ENCODE results near the gene CROCC. TPM values are rescaled to one million over a fixed set of nuclear protein-coding genes. Genes with fewer than 3 reads are reported as not detected.

The CROCC gene
- polyA plus RNA-seq, 1 donor (not counting 4 experiments of a cell fraction or from before 2014, with no cell fraction given): 8.2 TPM

- TF ChIP-seq CTCF (optimal IDR thresholded peaks at IDR 0.05 in 1 of 3, IDR thresholded peaks at IDR 0.05 in 1 of 3, conservative IDR thresholded peaks at IDR 0.05 in 1 of 3; ENCODE audit: extremely low read depth in 1 of 3, insufficient read depth in 2 of 3, low read length in 3 of 3) (no peak), EZH2 (IDR thresholded peaks at IDR 0.05; ENCODE audit: low read length) (no peak)
- Histone ChIP-seq H3K4me3 (ENCODE audit: control insufficient read depth in 2 of 3, extremely low read depth in 1 of 3, insufficient read depth in 2 of 3, low read depth in 1 of 3, low read length in 3 of 3) (no peak overlapping the region), H3K9me3 (ENCODE audit: control insufficient read depth, low read depth, low read length) (no peaks in the 10 kb centered on the region), H3K27ac (ENCODE audit: control insufficient read depth, insufficient read depth, low read length) (no peak overlapping the region), H3K4me1 (ENCODE audit: control insufficient read depth, extremely low read depth, insufficient read depth, low read length) (peaks cover 10% of the 10 kb centered on the region), H3K9ac (ENCODE audit: control insufficient read depth, extremely low read depth, insufficient read depth, low read length) (no peak overlapping the region), H3K36me3 (ENCODE audit: control insufficient read depth in 2 of 2, extremely low read depth in 1 of 2, insufficient read depth in 2 of 2, low read length in 2 of 2) (peaks cover 13 to 38% of the 10 kb centered on the region in 2 experiments), H4K20me1 (ENCODE audit: control insufficient read depth, extremely low read depth, insufficient read depth, low read length) (no peaks in the 10 kb centered on the region), H3K79me2 (ENCODE audit: control insufficient read depth, insufficient read depth, low read length) (no peaks in the 10 kb centered on the region), H3K9me1 (ENCODE audit: control insufficient read depth, extremely low read depth, insufficient read depth, low read length) (no peaks in the 10 kb centered on the region), H3K27me3 (ENCODE audit: control insufficient read depth, extremely low read depth, insufficient read depth, low read length) (no peaks in the 10 kb centered on the region), H2AFZ (ENCODE audit: control insufficient read depth, low read length) (no peak overlapping the region), H3K4me2 (ENCODE audit: control insufficient read depth, extremely low read depth, insufficient read depth, low read depth, low read length) (no peak overlapping the region)
- FAIRE-seq: no peak
- no peak for DNase-seq (ENCODE audit: low read depth, low spot score)
- dilution Hi-C loops (cut with MboI; ENCODE audit: extremely low pct_ligation_motif_present, low sequenced_read_pairs): no loop called here
Observed at GRCh38 chr1:16996845-16997244, 75.1 kb downstream of the CROCC start.

- Histone ChIP-seq H3K4me3 (ENCODE audit: control insufficient read depth in 2 of 3, extremely low read depth in 1 of 3, insufficient read depth in 2 of 3, low read depth in 1 of 3, low read length in 3 of 3) (no peak overlapping the region), H3K79me2 (ENCODE audit: control insufficient read depth, insufficient read depth, low read length) (no peaks in the 10 kb centered on the region), H3K4me1 (ENCODE audit: control insufficient read depth, extremely low read depth, insufficient read depth, low read length) (peaks cover 10% of the 10 kb centered on the region), H2AFZ (ENCODE audit: control insufficient read depth, low read length) (no peak overlapping the region), H4K20me1 (ENCODE audit: control insufficient read depth, extremely low read depth, insufficient read depth, low read length) (no peaks in the 10 kb centered on the region), H3K27ac (ENCODE audit: control insufficient read depth, insufficient read depth, low read length) (no peak overlapping the region), H3K9ac (ENCODE audit: control insufficient read depth, extremely low read depth, insufficient read depth, low read length) (no peak overlapping the region), H3K4me2 (ENCODE audit: control insufficient read depth, extremely low read depth, insufficient read depth, low read depth, low read length) (no peak overlapping the region), H3K36me3 (ENCODE audit: control insufficient read depth in 2 of 2, extremely low read depth in 1 of 2, insufficient read depth in 2 of 2, low read length in 2 of 2) (peaks cover 27 to 45% of the 10 kb centered on the region in 2 experiments), H3K9me1 (ENCODE audit: control insufficient read depth, extremely low read depth, insufficient read depth, low read length) (no peaks in the 10 kb centered on the region), H3K9me3 (ENCODE audit: control insufficient read depth, low read depth, low read length) (no peaks in the 10 kb centered on the region), H3K27me3 (ENCODE audit: control insufficient read depth, extremely low read depth, insufficient read depth, low read length) (no peaks in the 10 kb centered on the region)
- dilution Hi-C loops (cut with MboI; ENCODE audit: extremely low pct_ligation_motif_present, low sequenced_read_pairs): no loop called here
- DNase-seq (ENCODE audit: low read depth, low spot score): no peak
- no peak for FAIRE-seq
- TF ChIP-seq CTCF (optimal IDR thresholded peaks at IDR 0.05 in 1 of 3, IDR thresholded peaks at IDR 0.05 in 1 of 3, conservative IDR thresholded peaks at IDR 0.05 in 1 of 3; ENCODE audit: extremely low read depth in 1 of 3, insufficient read depth in 2 of 3, low read length in 3 of 3) (no peak), EZH2 (IDR thresholded peaks at IDR 0.05; ENCODE audit: low read length) (no peak)
Observed at GRCh38 chr1:16998589-16998988, 76.9 kb downstream of the CROCC start.
